ENCODE measurements around the gene FAM210B.
A peak's percentile ranks its signal among the peaks of the same experiment; 100 is the strongest.
"Not testable (repeated sequence)": the region's sequence is repeated elsewhere in the genome, so short reads cannot be mapped to it uniquely, and the experiment has no call there.

FAM210B gene

GRCh38 chr20:56358600-56359211 is at the start of gene FAM210B:
TSS of gene FAM210B (plus strand) at chr20:56358974. CDS start at chr20:56359006, 32 bp downstream.
- Mint-ChIP-seq H3K4me3 (peak within 1 kb of the TSS; percentile 87), H3K36me3 (ENCODE audit: insufficient read depth) (peaks cover 2% of the 10 kb centered on the region), H3K27ac (ENCODE audit: low read depth) (peak within 1 kb of the TSS; percentile 86), H3K4me1 (peaks cover 9% of the 10 kb centered on the region), H3K9me3 (no peaks in the 10 kb centered on the region), H3K27me3 (no peaks in the 10 kb centered on the region)
- DNase-seq (ENCODE audit: low spot score in 2 of 2) (peak; percentile 45 to 58), ATAC-seq (replicated peaks; ENCODE audit: extremely low read depth, poor library complexity, severe bottlenecking) (peak; percentile 97)

GRCh38 chr20:56316051-56316450 is 42.7 kb upstream of the FAM210B start:
- Mint-ChIP-seq H3K36me3 (ENCODE audit: insufficient read depth) (peaks cover 2% of the 10 kb centered on the region), H3K27me3 (peaks cover 86% of the 10 kb centered on the region), H3K4me1 (no peaks in the 10 kb centered on the region), H3K4me3 (no peak overlapping the region), H3K9me3 (no peaks in the 10 kb centered on the region), H3K27ac (ENCODE audit: low read depth) (no peak overlapping the region)
- DNase-seq (ENCODE audit: low spot score in 2 of 2): no peak
- ATAC-seq (replicated peaks; ENCODE audit: extremely low read depth, poor library complexity, severe bottlenecking): no peak

GRCh38 chr20:56316483-56316882 is 42.3 kb upstream of the FAM210B start:
- DNase-seq (ENCODE audit: low spot score in 2 of 2) (no peak), ATAC-seq (replicated peaks; ENCODE audit: extremely low read depth, poor library complexity, severe bottlenecking) (no peak)
- Mint-ChIP-seq H3K4me1 (no peaks in the 10 kb centered on the region), H3K9me3 (no peaks in the 10 kb centered on the region), H3K27me3 (peaks cover 86% of the 10 kb centered on the region), H3K36me3 (ENCODE audit: insufficient read depth) (peaks cover 2% of the 10 kb centered on the region), H3K27ac (ENCODE audit: low read depth) (no peak overlapping the region), H3K4me3 (no peak overlapping the region)

- no peak overlapping the region for H3K4me3 Mint-ChIP-seq
- H3K27me3 Mint-ChIP-seq: peaks cover 81% of the 10 kb centered on the region
- H3K9me3 Mint-ChIP-seq: no peaks in the 10 kb centered on the region
- H3K36me3 Mint-ChIP-seq (ENCODE audit: insufficient read depth): peaks cover 2% of the 10 kb centered on the region
- no peaks in the 10 kb centered on the region for H3K4me1 Mint-ChIP-seq
- no peak for ATAC-seq (replicated peaks; ENCODE audit: extremely low read depth, poor library complexity, severe bottlenecking)
- no peak for DNase-seq (ENCODE audit: low spot score in 2 of 2)
- no peak overlapping the region for H3K27ac Mint-ChIP-seq (ENCODE audit: low read depth)
Observed at GRCh38 chr20:56322681-56323080, 36.1 kb upstream of the FAM210B start.

GRCh38 chr20:56323206-56323605 is 35.6 kb upstream of the FAM210B start:
- no peaks in the 10 kb centered on the region for H3K4me1 Mint-ChIP-seq

GRCh38 chr20:56323656-56324055 is 35.1 kb upstream of the FAM210B start:
- no peaks in the 10 kb centered on the region for H3K4me1 Mint-ChIP-seq
- DNase-seq (ENCODE audit: low spot score in 2 of 2) (no peak), ATAC-seq (replicated peaks; ENCODE audit: extremely low read depth, poor library complexity, severe bottlenecking) (no peak)
- H3K27me3 Mint-ChIP-seq: peaks cover 79% of the 10 kb centered on the region
- H3K9me3 Mint-ChIP-seq: no peaks in the 10 kb centered on the region
- H3K4me3 Mint-ChIP-seq: no peak overlapping the region
- H3K36me3 Mint-ChIP-seq (ENCODE audit: insufficient read depth): peaks cover 2% of the 10 kb centered on the region
- no peak overlapping the region for H3K27ac Mint-ChIP-seq (ENCODE audit: low read depth)

More at GRCh38 chr20:56323206-56323605, 35.6 kb upstream of the FAM210B start:
- Mint-ChIP-seq H3K4me3 (no peak overlapping the region), H3K27ac (ENCODE audit: low read depth) (no peak overlapping the region), H3K36me3 (ENCODE audit: insufficient read depth) (peaks cover 2% of the 10 kb centered on the region), H3K9me3 (no peaks in the 10 kb centered on the region), H3K27me3 (peaks cover 82% of the 10 kb centered on the region)
- DNase-seq (ENCODE audit: low spot score in 2 of 2) (no peak), ATAC-seq (replicated peaks; ENCODE audit: extremely low read depth, poor library complexity, severe bottlenecking) (no peak)

- Mint-ChIP-seq H3K27me3 (peaks cover 68% of the 10 kb centered on the region), H3K4me1 (no peaks in the 10 kb centered on the region), H3K9me3 (no peaks in the 10 kb centered on the region), H3K27ac (ENCODE audit: low read depth) (no peak overlapping the region), H3K4me3 (no peak overlapping the region), H3K36me3 (ENCODE audit: insufficient read depth) (peaks cover 2% of the 10 kb centered on the region)
- no peak for ATAC-seq (replicated peaks; ENCODE audit: extremely low read depth, poor library complexity, severe bottlenecking)
- DNase-seq (ENCODE audit: low spot score in 2 of 2): no peak
Observed at GRCh38 chr20:56324806-56325205, 34.0 kb upstream of the FAM210B start.

GRCh38 chr20:56328861-56329260 is 29.9 kb upstream of the FAM210B start:
- no peak for DNase-seq (ENCODE audit: low spot score in 2 of 2)
- no peaks in the 10 kb centered on the region for H3K36me3 Mint-ChIP-seq (ENCODE audit: insufficient read depth)
- H3K4me3 Mint-ChIP-seq: no peak overlapping the region
- H3K27ac Mint-ChIP-seq (ENCODE audit: low read depth): no peak overlapping the region
- no peaks in the 10 kb centered on the region for H3K9me3 Mint-ChIP-seq
- ATAC-seq (replicated peaks; ENCODE audit: extremely low read depth, poor library complexity, severe bottlenecking): no peak
- H3K27me3 Mint-ChIP-seq: peaks cover 66% of the 10 kb centered on the region
- H3K4me1 Mint-ChIP-seq: no peaks in the 10 kb centered on the region

GRCh38 chr20:56336709-56337108 is 22.1 kb upstream of the FAM210B start:
- not testable (repeated sequence) for H3K9me3 Mint-ChIP-seq; H3K4me1 Mint-ChIP-seq; H3K4me3 Mint-ChIP-seq; H3K36me3 Mint-ChIP-seq (ENCODE audit: insufficient read depth); DNase-seq (ENCODE audit: low spot score in 2 of 2); H3K27ac Mint-ChIP-seq (ENCODE audit: low read depth); ATAC-seq (replicated peaks; ENCODE audit: extremely low read depth, poor library complexity, severe bottlenecking)
- H3K27me3 Mint-ChIP-seq: peaks cover 72% of the 10 kb centered on the region

GRCh38 chr20:56342783-56343182 is 16.0 kb upstream of the FAM210B start:
- no peak overlapping the region for H3K4me3 Mint-ChIP-seq
- H3K27me3 Mint-ChIP-seq: peaks cover 81% of the 10 kb centered on the region
- DNase-seq (ENCODE audit: low spot score in 2 of 2) (no peak), ATAC-seq (replicated peaks; ENCODE audit: extremely low read depth, poor library complexity, severe bottlenecking) (no peak)
- peaks cover 5% of the 10 kb centered on the region for H3K4me1 Mint-ChIP-seq
- no peaks in the 10 kb centered on the region for H3K36me3 Mint-ChIP-seq (ENCODE audit: insufficient read depth)
- no peak overlapping the region for H3K27ac Mint-ChIP-seq (ENCODE audit: low read depth)
- H3K9me3 Mint-ChIP-seq: no peaks in the 10 kb centered on the region

- Mint-ChIP-seq H3K4me3 (no peak overlapping the region), H3K27me3 (peaks cover 81% of the 10 kb centered on the region), H3K4me1 (peaks cover 5% of the 10 kb centered on the region), H3K36me3 (ENCODE audit: insufficient read depth) (no peaks in the 10 kb centered on the region), H3K27ac (ENCODE audit: low read depth) (no peak overlapping the region), H3K9me3 (no peaks in the 10 kb centered on the region)
- peak in 1 of 2 donors; percentile 16 for DNase-seq (ENCODE audit: low spot score in 2 of 2)
- no peak for ATAC-seq (replicated peaks; ENCODE audit: extremely low read depth, poor library complexity, severe bottlenecking)
Observed at GRCh38 chr20:56343861-56344381, 14.9 kb upstream of the FAM210B start.

- Mint-ChIP-seq H3K36me3 (ENCODE audit: insufficient read depth) (no peaks in the 10 kb centered on the region), H3K4me1 (peaks cover 5% of the 10 kb centered on the region), H3K9me3 (no peaks in the 10 kb centered on the region), H3K4me3 (no peak overlapping the region), H3K27me3 (peaks cover 74% of the 10 kb centered on the region), H3K27ac (ENCODE audit: low read depth) (no peak overlapping the region)
- DNase-seq (ENCODE audit: low spot score in 2 of 2): no peak
- ATAC-seq (replicated peaks; ENCODE audit: extremely low read depth, poor library complexity, severe bottlenecking): no peak
Observed at GRCh38 chr20:56345911-56346310, 12.9 kb upstream of the FAM210B start.

- Mint-ChIP-seq H3K27me3 (peaks cover 69% of the 10 kb centered on the region), H3K27ac (ENCODE audit: low read depth) (no peak overlapping the region), H3K4me3 (no peak overlapping the region), H3K9me3 (no peaks in the 10 kb centered on the region), H3K36me3 (ENCODE audit: insufficient read depth) (no peaks in the 10 kb centered on the region), H3K4me1 (peaks cover 5% of the 10 kb centered on the region)
- no peak for DNase-seq (ENCODE audit: low spot score in 2 of 2)
- ATAC-seq (replicated peaks; ENCODE audit: extremely low read depth, poor library complexity, severe bottlenecking): no peak
Observed at GRCh38 chr20:56347628-56348304, 11.0 kb upstream of the FAM210B start.
